Progenitor cell of endocrine pancreas (in vitro differentiated cells): ENCODE data around the gene ADAMTS6. TPM values are rescaled to one million over a fixed set of nuclear protein-coding genes. Genes with fewer than 3 reads are reported as not detected.
A peak's percentile ranks its signal among the peaks of the same experiment; 100 is the strongest.

Source experiments
- DNase-seq: peaks from one replicate; pipeline ENCODE4 v3.0.0; 2021; ENCODE audit warnings: low spot score; ENCODE audit not compliant: unreplicated experiment
- H3K27ac Mint-ChIP-seq: 2 replicates; pipeline ENCODE4 v1.8.0; 2021; ENCODE audit warnings: mild to moderate bottlenecking, moderate library complexity, mixed read lengths
- H3K27me3 Mint-ChIP-seq: 2 replicates; pipeline ENCODE4 v1.8.0; 2021; ENCODE audit warnings: mixed read lengths
- H3K36me3 Mint-ChIP-seq: 2 replicates; pipeline ENCODE4 v1.8.0; 2022; ENCODE audit warnings: mixed read lengths; ENCODE audit not compliant: insufficient read depth
- H3K4me1 Mint-ChIP-seq: 2 replicates; pipeline ENCODE4 v1.8.0; 2021; ENCODE audit warnings: low read depth, mixed read lengths
- H3K4me3 Mint-ChIP-seq: 2 replicates; pipeline ENCODE4 v1.8.0; 2021; ENCODE audit warnings: low read depth, mild to moderate bottlenecking, moderate library complexity, mixed read lengths
- H3K9me3 Mint-ChIP-seq: 2 replicates; pipeline ENCODE4 v1.8.0; 2021; ENCODE audit warnings: low read depth, mixed read lengths
- CTCF ChIP-seq: fragments of 200-600 bp; sonication (generic); IDR thresholded peaks from one replicate; pipeline ENCODE4 v1.5.0; 2021; ENCODE audit warnings: antibody characterized with exemption, mild to moderate bottlenecking; ENCODE audit not compliant: unreplicated experiment
- total RNA-seq: library from RNA; stranded (reverse); gene quantifications from 2 replicates; pipeline ENCODE4 v1.2.1, GENCODE V29; 2021

ADAMTS6 gene
- total RNA-seq, 1 donor from 2014 or later: 13.0 TPM

DNA sequence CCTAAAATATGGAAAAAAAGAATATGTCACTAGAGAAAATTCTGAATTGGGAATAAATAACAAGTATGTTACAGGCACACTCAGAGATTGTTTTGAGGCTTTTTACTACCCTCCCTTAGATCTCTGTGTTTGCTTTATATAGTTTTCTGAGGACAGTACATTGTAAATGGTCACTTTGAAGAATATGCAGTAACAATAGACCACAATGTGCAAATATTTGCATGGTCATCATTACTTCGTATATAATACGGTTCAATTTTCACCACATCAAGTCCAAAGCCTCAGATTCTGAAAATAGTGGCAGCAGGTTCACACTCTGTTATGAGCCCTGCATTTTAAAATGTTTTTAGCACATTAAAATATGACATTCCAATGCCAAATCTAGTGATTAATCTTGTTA is 238.6 kb downstream of the ADAMTS6 start:
- peaks cover 3% of the 10 kb centered on the region for H3K4me1 Mint-ChIP-seq
- no peak for TF ChIP-seq CTCF
- no peaks in the 10 kb centered on the region for H3K27me3 Mint-ChIP-seq
- H3K4me3 Mint-ChIP-seq: no peak overlapping the region
- H3K36me3 Mint-ChIP-seq: peaks cover under 1% of the 10 kb centered on the region
- no peaks in the 10 kb centered on the region for H3K9me3 Mint-ChIP-seq
- no peak for DNase-seq
- H3K27ac Mint-ChIP-seq: no peak overlapping the region

DNA sequence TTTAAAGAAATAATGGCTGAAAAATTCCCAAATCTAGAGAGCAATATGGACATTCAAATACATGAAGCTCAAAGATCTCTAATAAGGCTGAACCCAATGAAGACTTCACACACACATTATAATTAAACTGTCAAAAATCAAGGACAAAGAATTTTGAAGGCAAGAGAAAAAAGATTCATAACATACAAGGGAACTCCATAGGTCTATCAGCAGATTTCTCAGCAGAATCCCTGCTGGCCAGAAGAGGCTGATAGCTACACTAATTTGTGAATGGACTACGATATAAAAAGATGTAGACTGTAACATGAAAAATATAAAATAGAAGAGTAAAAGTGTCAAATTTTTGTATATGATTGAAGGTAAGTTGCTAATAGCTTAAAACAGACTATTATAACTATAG is 251.9 kb downstream of the ADAMTS6 start:
- Mint-ChIP-seq H3K9me3 (peaks cover 34% of the 10 kb centered on the region), H3K4me3 (no peak overlapping the region), H3K4me1 (no peaks in the 10 kb centered on the region), H3K36me3 (peaks cover 18% of the 10 kb centered on the region), H3K27ac (no peak overlapping the region), H3K27me3 (no peaks in the 10 kb centered on the region)
- TF ChIP-seq CTCF: no peak
- DNase-seq: no peak

GRCh38 chr5:65213921-65214525 is 267.7 kb downstream of the ADAMTS6 start:
- no peak for DNase-seq
- Mint-ChIP-seq H3K4me1 (no peaks in the 10 kb centered on the region), H3K4me3 (no peak overlapping the region), H3K36me3 (peaks cover 2% of the 10 kb centered on the region), H3K27ac (no peak overlapping the region), H3K27me3 (no peaks in the 10 kb centered on the region), H3K9me3 (peaks cover 3% of the 10 kb centered on the region)
- peak; percentile 55 for TF ChIP-seq CTCF

DNA sequence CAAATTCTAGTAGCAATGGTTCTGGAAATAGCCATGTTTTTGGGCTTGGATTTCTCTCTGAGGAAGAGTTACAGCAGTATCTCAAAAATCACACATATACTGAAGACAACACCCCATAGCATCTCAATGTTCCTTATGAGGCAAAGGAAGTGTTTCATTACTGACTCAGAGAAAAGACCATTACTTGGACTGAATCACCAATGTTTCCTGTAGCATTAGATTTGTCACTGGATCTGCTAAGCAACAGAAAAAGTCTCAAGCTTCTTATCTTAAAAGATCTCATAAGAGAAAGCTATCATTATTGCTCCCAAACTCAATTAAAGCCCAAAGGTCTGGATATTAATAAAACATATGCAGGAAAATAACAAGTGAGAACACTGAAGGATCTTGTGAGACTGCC is 272.4 kb downstream of the ADAMTS6 start:
- DNase-seq: no peak
- Mint-ChIP-seq H3K4me3 (no peak overlapping the region), H3K27me3 (no peaks in the 10 kb centered on the region), H3K4me1 (no peaks in the 10 kb centered on the region), H3K9me3 (peaks cover 3% of the 10 kb centered on the region), H3K27ac (no peak overlapping the region), H3K36me3 (peaks cover 2% of the 10 kb centered on the region)
- no peak for TF ChIP-seq CTCF

DNA sequence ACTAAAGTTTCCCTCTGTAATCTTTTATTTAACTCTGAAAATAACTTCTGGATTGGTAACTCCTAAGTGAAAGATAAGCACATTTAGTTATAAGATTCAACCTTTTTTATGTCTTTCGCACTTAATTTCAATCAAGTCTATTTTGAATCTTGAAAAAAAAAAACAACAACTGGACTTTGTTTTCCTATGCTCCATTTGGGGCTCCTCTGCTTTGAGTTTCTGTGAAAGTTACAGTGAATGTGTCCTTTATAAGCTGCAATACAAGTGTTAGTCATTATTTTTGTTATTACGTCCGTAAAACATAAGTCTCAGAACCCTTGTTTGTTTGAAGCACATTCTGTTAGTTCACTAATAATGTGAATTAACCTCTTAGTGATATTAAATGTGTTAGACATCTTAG is 276.8 kb downstream of the ADAMTS6 start:
- Mint-ChIP-seq H3K27me3 (no peaks in the 10 kb centered on the region), H3K4me1 (no peaks in the 10 kb centered on the region)

More for the DNA sequence above, 276.8 kb downstream of the ADAMTS6 start:
- Mint-ChIP-seq H3K4me3 (no peak overlapping the region), H3K27ac (no peak overlapping the region), H3K36me3 (no peaks in the 10 kb centered on the region), H3K9me3 (no peaks in the 10 kb centered on the region)
- TF ChIP-seq CTCF: no peak
- no peak for DNase-seq
